ENCODE data around the gene FES.
A peak's percentile ranks its signal among the peaks of the same experiment; 100 is the strongest.
"Not testable (repeated sequence)": the region's sequence is repeated elsewhere in the genome, so short reads cannot be mapped to it uniquely, and the experiment has no call there.

Gene FES

DNA sequence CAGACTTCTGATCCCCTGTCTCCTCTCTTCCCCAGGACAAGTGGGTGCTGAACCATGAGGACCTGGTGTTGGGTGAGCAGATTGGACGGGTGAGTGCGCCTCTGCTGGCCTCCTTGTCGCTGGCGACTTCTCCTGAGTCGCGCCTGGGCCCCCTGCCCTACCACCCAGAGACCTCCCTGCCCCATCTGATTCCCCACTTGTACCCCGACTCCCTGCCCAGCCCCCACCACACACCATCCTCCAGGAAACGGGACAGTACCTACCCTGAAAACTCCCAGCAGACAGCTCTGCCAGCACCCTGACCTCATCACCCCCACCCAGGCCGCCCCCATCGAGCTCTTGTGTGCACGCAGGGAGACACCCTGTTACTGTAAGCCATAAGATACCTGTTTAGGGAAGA, 7.7 kb downstream of the FES start:
- ChIA-PET POLR2A (no interaction called here), CTCF (interaction anchor here (2.6 kb wide), 1 partner anchor 10 kb away, joined by 14 read pairs; the partner anchor contains the start of gene MAN2A2)
- no peak overlapping the region for H3K4me3 ChIP-seq (ENCODE audit: low read depth, low read length)
- DNase-seq (ENCODE audit: low read depth, low spot score), result no peak
- TF ChIP-seq, protein P1, sequence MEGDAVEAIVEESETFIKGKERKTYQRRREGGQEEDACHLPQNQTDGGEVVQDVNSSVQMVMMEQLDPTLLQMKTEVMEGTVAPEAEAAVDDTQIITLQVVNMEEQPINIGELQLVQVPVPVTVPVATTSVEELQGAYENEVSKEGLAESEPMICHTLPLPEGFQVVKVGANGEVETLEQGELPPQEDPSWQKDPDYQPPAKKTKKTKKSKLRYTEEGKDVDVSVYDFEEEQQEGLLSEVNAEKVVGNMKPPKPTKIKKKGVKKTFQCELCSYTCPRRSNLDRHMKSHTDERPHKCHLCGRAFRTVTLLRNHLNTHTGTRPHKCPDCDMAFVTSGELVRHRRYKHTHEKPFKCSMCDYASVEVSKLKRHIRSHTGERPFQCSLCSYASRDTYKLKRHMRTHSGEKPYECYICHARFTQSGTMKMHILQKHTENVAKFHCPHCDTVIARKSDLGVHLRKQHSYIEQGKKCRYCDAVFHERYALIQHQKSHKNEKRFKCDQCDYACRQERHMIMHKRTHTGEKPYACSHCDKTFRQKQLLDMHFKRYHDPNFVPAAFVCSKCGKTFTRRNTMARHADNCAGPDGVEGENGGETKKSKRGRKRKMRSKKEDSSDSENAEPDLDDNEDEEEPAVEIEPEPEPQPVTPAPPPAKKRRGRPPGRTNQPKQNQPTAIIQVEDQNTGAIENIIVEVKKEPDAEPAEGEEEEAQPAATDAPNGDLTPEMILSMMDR (IDR thresholded peaks at IDR 0.05; ENCODE audit: insufficient read depth, low read length, missing control alignments), result no peak

DNA sequence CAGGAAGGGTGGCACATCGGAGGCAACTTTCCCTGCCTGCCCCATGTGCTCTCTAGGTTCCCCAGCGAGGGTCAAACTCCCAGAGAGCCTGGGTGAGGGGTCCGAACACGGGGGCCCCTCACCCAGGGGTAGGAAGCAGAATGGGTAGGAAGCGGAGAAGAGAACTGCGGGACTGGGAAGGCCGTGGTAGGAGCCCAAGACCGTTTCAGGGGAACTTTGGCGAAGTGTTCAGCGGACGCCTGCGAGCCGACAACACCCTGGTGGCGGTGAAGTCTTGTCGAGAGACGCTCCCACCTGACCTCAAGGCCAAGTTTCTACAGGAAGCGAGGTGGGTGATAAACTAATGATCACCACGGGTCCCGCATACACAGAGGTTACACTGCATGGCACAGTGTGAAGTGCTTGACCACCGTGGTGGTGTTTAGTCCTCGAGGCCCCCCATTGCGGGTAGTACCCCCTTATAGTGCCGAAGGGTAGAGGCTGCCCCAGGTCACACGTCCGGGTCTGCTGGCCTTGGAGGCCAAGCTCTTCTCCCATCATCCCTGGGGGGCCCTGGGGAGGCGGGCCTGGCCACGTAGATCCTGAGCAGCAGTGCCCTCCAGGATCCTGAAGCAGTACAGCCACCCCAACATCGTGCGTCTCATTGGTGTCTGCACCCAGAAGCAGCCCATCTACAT, 8.3 kb downstream of the FES start:
- TF ChIP-seq, protein P1 (IDR thresholded peaks at IDR 0.05; ENCODE audit: insufficient read depth, low read length, missing control alignments), result no peak
- DNase-seq (ENCODE audit: low read depth, low spot score), result no peak
- ChIA-PET CTCF (interaction anchor here (2.6 to 4.0 kb wide), 2 partner anchors 7 to 9 kb away, joined by 14 to 52 read pairs; partner anchors contain the start of genes FES and MAN2A2), POLR2A (no interaction called here)
- H3K4me3 ChIP-seq (ENCODE audit: low read depth, low read length), result no peak overlapping the region

DNA sequence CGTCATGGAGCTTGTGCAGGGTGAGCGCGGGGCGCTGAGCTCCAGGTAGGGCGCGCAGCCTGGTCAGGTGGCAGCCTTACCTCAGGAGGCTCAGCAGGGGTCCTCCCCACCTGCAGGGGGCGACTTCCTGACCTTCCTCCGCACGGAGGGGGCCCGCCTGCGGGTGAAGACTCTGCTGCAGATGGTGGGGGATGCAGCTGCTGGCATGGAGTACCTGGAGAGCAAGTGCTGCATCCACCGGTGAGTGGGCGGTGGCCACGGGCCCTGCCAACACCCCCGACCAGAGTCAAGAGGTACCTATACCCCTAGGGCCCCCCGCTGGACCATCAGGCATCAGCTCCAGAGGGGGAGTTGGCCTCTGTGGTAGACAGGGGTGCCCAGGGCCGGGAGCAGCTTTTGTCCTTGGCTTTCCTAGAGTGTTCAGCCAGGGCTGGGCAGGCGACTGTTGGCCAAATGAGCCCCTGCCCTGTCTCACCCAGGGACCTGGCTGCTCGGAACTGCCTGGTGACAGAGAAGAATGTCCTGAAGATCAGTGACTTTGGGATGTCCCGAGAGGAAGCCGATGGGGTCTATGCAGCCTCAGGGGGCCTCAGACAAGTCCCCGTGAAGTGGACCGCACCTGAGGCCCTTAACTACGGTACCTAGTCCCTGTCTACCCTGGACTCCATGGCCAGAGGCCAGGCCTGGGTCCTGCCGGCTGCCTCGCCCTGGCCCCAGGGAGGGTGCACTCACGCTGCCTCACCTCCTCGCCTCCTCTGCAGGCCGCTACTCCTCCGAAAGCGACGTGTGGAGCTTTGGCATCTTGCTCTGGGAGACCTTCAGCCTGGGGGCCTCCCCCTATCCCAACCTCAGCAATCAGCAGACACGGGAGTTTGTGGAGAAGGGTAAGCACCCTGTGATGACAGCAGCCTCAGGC, 9.1 kb downstream of the FES start:
- ChIA-PET POLR2A (no interaction called here), CTCF (interaction anchor here (2.6 to 4.0 kb wide), 2 partner anchors 8 to 9 kb away, joined by 14 to 52 read pairs; partner anchors contain the start of genes FES and MAN2A2)
- no peak for DNase-seq (ENCODE audit: low read depth, low spot score)
- H3K4me3 ChIP-seq (ENCODE audit: low read depth, low read length), result no peak overlapping the region
- TF ChIP-seq, protein P1 (IDR thresholded peaks at IDR 0.05; ENCODE audit: insufficient read depth, low read length, missing control alignments), result no peak

DNA sequence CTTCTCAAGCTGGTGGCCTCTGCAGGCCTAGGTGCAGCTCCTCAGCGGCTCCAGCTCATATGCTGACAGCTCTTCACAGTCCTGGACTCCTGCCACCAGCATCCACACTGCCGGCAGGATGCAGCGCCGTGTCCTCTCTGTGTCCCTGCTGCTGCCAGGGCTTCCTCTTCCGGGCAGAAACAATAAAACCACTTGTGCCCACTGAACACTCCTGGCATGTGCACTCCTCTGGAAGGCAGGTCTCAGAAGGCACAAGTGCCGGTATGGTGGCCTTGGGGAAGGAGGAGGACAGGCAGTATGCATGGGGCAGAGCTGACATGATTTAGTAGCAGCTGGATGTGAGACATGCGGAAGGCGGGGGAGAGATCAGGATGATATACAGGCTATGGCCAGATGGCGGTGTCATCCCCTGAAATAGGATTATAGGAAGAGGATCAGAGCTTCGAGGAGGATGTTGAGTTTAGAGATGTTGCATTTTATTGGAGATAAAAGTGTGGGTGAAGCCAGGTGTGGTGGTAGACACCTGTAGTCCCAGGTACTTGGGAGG, 11.3 kb downstream of the FES start:
- ChIA-PET POLR2A (no interaction called here), CTCF (interaction anchor here (0.8 to 4.0 kb wide), 7 partner anchors 9 to 247 kb away, joined by 3 to 52 read pairs (median 6); partner anchors contain the start of genes FES, HDDC3 and UNC45A)
- H3K4me3 ChIP-seq (ENCODE audit: low read depth, low read length), result no peak overlapping the region
- DNase-seq (ENCODE audit: low read depth, low spot score), result no peak
- TF ChIP-seq, protein P1 (IDR thresholded peaks at IDR 0.05; ENCODE audit: insufficient read depth, low read length, missing control alignments), result no peak

DNA sequence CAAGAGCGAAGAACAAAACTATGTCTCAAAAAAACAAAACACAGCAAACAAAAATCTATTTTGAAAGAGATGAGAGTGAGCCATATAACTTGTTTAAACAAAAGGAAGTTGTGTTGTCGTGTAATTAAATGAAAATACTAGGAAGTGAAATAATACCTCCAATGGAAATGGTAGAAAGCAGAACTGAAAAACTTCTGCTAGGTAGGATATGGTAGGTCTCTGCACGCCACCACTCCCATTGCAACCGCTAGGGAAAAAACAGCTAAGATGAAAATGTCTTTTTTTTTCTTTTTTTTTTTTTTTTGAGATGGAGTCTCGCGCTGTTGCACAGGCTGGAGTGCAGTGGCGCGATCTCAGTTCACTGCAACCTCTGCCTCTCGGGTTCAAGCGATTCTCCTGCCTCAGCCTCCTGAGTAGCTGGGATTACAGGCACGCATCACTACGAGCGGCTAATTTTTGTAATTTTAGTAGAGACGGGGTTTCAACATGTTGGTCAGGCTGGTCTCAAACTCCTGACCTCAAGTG, 12.9 kb downstream of the FES start:
- CTCF ChIA-PET, result interaction anchor here (0.5 to 8.4 kb wide), 4 partner anchors 12 to 249 kb away, joined by 3 to 109 read pairs (median 30); partner anchors contain the start of genes FES, HDDC3 and UNC45A
- DNase-seq (ENCODE audit: low read depth, low spot score); POLR2A ChIA-PET; H3K4me3 ChIP-seq (ENCODE audit: low read depth, low read length): not testable (repeated sequence)

DNA sequence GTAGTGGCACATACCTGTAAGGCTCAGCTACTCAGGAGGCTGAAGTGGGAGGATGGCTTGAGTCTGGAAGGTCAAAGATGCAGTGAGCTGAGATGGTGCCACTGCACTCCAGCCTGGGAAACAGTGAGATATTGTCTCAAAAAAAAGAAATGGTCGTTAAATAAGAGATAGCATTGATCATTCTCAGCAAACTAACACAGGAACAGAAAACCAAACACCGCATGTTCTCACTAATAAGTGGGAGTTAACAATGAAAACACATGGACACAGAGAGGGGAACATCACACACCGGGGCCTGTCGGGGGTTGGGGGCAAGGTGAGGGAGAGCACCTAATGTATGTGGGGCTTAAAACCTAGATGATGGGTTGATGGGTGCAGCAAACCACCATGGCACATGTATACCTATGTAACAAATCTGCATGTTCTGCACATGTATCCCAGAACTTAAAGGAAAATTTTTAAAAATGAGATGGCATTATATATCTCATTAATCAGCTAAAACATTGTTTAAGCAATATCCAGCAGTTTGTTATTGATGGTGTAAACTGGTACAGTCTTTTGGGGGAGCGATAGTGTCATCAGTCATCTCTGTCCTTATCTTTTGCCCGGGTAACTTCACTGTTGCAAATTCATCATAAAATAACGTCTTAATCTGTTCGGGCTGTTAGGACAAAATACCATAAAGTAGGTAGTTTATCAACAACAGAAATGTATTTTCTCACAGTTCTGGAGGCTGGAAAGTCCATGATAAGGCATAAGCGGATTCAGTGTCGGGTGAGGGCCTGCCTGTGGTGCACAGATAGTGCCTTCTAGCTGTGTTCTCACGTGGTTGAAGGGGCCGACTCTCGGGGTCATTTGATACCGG, 17.1 kb downstream of the FES start:
- H3K4me3 ChIP-seq (ENCODE audit: low read depth, low read length), result peak overlapping the region; percentile 76
- CTCF ChIA-PET, result interaction anchor here (0.6 to 14.0 kb wide), 15 partner anchors 9 to 371 kb away, joined by 3 to 186 read pairs (median 5); partner anchors contain the start of genes FES, HDDC3 and UNC45A
- POLR2A ChIA-PET, result interaction anchor here (1.3 kb wide), 1 partner anchor 28 kb away, joined by 4 read pairs; no protein-coding TSS in a partner anchor
- TF ChIP-seq, protein P1 (IDR thresholded peaks at IDR 0.05; ENCODE audit: insufficient read depth, low read length, missing control alignments), result no peak
- DNase-seq (ENCODE audit: low read depth, low spot score), result no peak
